ENCODE results near the gene NTNG2.

Gene NTNG2

DNA sequence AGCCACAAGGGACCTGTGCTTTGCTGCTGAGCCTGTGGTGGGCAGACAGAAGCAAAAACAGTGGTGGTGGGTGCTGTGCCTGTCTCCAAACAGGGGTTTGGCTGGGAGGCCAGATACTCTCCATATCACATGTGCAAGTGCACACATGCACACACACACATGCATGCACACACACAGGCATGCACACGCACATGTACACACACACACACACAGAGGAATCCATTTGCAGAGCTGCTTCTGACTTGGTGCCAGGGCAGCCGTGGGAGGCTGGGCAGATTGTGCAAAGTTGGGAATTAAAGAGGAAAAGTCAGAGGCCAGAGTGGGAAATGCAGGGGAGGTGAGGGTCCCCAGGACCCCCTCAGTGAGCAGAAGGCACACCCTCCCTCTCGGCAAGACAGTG, 71.3 kb downstream of the NTNG2 start:
- TF ChIP-seq POLR2AphosphoS5 (IDR thresholded peaks at IDR 0.05; ENCODE audit: low read depth, low read length) (no peak), TAF1 (IDR thresholded peaks at IDR 0.05; ENCODE audit: borderline replicate concordance, low read depth, low read length) (no peak), POLR2A (IDR thresholded peaks at IDR 0.05; ENCODE audit: low read depth, low read length) (no peak)
- no peak for DNase-seq (ENCODE audit: insufficient read length)
- FAIRE-seq, result no peak

DNA sequence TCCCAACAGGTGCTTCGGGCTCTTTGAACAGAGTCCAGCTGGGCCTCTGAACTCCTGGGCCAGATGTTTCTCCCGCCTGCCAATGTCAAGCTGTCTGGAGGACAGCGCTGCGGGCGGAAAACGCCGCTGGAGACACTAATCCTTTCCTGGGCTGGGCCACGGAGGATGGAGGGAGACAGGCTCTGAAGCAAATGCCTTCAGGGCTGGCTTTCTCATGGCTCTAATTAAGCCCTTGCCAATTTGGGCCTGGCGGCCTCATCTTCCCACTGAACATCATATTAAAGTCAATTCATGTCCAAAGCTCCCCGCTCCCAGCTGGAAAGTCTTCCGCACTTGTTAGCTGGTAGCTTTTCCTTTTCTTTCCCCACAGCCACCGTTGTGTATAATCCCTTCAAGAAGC, 72.7 kb downstream of the NTNG2 start:
- TF ChIP-seq POLR2AphosphoS5 (IDR thresholded peaks at IDR 0.05; ENCODE audit: low read depth, low read length), result no peak
- TF ChIP-seq TAF1 (IDR thresholded peaks at IDR 0.05; ENCODE audit: borderline replicate concordance, low read depth, low read length), result no peak
- TF ChIP-seq POLR2A (IDR thresholded peaks at IDR 0.05; ENCODE audit: low read depth, low read length), result no peak
- DNase-seq (ENCODE audit: insufficient read length) (no peak), FAIRE-seq (no peak)

DNA sequence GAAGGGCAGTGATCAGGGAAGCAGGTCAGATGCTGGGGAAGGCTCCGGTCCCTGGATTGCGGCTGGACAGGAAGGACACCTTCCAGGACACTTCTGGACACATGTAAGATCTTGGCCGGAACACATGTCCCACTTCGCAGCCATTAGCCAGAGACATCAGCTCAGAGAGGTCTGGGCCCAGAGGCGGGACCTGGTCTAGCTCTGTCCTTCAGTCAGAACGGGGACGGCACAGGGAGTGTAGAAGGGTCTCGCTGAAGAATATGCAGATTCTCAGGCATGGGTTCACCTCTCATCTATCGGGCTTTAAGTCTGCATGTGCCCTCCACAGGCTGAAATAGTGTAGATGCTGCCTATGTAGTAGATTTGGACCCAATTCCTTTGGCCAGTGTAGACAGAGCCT, 73.3 kb downstream of the NTNG2 start:
- no peak for DNase-seq (ENCODE audit: insufficient read length)
- no peak for TF ChIP-seq POLR2A (IDR thresholded peaks at IDR 0.05; ENCODE audit: low read depth, low read length)
- no peak for TF ChIP-seq POLR2AphosphoS5 (IDR thresholded peaks at IDR 0.05; ENCODE audit: low read depth, low read length)
- no peak for TF ChIP-seq TAF1 (IDR thresholded peaks at IDR 0.05; ENCODE audit: borderline replicate concordance, low read depth, low read length)
- no peak for FAIRE-seq

DNA sequence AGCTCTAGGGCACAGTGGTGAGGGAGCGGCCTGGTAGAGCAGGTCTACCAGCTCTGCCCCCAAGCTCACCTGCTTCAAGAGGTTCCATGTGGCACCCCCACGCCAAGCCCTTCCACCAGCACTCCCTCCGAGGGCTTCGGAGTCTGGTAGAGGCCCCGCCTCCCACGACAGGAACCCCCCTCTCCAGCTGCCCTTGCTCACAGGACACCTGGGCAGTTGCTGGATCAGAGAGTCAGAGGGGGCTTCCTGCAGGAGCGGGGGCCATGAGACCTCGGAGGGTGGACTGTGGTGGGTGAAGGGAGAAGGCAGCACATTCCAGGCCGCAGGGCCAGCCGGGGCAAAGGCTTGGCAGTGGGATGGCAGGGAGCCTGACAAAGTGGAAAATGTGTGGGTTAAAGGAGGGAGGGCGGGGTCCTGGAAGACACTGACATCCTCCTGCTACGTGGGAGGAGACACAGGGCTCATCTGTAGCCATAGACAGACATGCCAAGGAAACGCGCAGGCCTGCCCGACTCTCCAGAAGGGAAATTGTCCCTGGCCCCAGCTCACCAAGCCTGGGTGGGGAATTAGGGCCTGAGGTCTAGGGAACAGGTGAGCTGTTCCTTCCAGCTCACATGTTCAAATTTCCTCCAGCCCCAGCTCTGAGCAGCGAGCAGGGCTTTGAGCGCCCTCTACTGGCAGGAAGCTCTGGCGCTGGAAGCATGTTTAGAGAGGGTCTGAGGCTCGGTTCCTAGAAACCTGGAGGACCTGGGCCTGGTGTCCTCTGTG, 74.2 kb downstream of the NTNG2 start:
- FAIRE-seq (peak; percentile 84), DNase-seq (ENCODE audit: insufficient read length) (peak; percentile 84)
- no peak for TF ChIP-seq POLR2A (IDR thresholded peaks at IDR 0.05; ENCODE audit: low read depth, low read length)
- TF ChIP-seq TAF1 (IDR thresholded peaks at IDR 0.05; ENCODE audit: borderline replicate concordance, low read depth, low read length), result no peak
- TF ChIP-seq POLR2AphosphoS5 (IDR thresholded peaks at IDR 0.05; ENCODE audit: low read depth, low read length), result no peak

DNA sequence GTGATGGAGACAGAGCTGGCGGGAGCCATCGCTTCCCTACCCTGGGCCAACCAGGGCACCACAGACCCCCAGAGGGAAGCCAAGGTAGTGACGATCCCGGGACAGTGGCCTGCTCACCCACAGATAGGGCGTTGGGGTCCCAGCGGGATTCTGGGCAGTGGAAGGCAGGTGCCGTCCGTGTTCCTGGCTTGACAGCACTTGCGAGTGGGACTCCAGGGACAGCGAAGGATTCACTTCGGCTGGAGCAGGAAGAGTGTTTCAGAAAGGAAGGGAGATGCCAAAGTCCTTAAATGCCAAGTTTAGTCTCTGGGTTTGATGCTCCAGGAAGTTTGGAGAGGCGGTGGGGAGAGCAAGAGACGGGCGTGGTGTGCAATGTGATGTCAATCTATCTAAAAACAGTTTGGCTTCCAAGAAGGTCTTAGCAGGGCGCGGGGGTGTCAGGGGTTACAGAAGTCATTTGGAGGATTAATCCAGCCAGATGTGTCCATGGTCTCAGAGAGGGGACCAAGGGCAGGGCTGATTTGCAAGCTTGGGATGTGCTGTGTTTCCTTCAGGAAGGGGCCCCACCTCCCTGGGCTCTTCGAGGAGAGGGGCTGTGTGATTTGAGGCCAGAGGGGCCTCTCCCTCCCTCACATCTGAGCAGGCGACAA, 74.9 kb downstream of the NTNG2 start:
- TF ChIP-seq POLR2A (IDR thresholded peaks at IDR 0.05; ENCODE audit: low read depth, low read length) (no peak), POLR2AphosphoS5 (IDR thresholded peaks at IDR 0.05; ENCODE audit: low read depth, low read length) (no peak), TAF1 (IDR thresholded peaks at IDR 0.05; ENCODE audit: borderline replicate concordance, low read depth, low read length) (no peak)
- DNase-seq (ENCODE audit: insufficient read length) (no peak), FAIRE-seq (no peak)

DNA sequence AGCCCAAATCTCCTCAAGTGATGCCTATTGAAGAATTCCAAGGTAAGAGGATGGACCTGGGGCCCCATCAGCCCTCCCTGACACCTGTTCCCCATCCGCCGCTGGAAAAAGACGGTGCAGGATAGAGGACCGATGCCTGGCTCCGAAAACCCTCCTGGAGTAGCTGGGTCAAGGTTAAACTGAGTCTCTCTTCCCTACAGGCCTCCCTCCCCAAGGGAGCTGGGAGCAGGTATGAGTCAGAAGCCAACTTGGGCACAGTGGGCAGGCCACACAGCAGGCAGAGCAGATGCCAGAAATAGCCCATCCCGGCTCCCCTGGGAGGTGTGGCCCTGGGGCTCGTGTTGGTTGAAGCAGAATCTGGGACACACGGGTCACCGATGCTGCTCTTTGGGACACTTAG, 75.6 kb downstream of the NTNG2 start:
- TF ChIP-seq POLR2AphosphoS5 (IDR thresholded peaks at IDR 0.05; ENCODE audit: low read depth, low read length) (no peak), TAF1 (IDR thresholded peaks at IDR 0.05; ENCODE audit: borderline replicate concordance, low read depth, low read length) (no peak), POLR2A (IDR thresholded peaks at IDR 0.05; ENCODE audit: low read depth, low read length) (no peak)
- DNase-seq (ENCODE audit: insufficient read length), result no peak
- no peak for FAIRE-seq

DNA sequence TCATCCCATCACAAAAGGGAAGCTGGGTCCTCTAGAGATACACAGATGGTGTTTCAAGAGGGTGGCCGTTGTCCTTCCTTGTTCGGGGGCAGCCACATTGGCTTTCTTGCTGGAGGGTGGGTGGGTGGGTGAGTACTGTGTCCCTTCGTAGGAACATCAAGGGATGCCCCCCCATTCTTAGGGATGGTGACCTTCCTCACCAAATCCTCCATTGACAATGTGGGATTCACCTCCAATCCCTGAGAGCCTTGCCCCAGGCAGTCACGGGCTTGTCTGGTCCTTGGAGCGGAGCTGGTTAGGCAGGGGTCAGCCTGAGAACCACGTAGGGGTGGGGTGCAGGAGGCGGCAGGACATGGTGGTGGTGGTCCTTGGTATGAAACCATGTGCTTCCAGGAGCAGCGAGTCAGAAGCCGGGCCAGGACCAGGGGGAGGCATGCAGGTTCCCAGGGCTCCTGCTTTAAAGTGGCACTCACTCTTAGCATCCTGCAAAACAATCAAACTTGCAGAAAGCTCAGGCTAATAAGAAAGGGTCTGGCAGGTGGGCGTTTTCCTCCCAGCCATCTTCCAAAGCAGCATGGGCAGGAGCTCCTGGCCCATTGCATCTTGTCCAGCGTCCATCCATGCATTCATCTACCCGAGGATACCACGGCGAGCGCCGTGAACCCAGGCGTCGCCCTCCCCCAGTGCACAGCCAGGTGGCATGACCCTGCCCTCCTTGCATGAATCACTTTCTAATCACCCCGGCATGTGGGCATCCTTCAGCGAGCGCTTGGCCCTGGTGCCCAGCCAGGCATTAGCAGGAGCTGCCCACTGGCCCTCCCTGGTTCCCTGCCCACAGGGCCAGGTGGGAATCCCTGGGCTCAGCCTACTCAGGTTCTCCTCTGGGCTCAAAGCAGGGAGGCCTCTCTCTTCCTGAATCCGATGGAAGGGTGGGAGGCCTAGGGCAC, 76.4 kb downstream of the NTNG2 start:
- no peak for FAIRE-seq

DNA sequence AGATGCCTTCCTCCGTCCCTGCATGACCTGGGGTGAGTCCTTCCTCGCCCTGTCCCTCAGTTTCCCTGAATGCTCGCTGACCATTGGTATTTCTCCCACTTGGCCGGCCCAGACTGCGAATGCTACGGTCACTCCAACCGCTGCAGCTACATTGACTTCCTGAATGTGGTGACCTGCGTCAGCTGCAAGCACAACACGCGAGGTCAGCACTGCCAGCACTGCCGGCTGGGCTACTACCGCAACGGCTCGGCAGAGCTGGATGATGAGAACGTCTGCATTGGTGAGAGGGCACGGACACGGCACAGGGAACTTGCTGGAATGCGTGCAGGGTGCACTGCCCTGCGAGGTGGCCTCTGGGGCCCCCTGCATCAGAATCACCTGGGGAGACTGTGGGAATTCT, 77.1 kb downstream of the NTNG2 start:
- FAIRE-seq (no peak), DNase-seq (ENCODE audit: insufficient read length) (no peak)
- TF ChIP-seq TAF1 (IDR thresholded peaks at IDR 0.05; ENCODE audit: borderline replicate concordance, low read depth, low read length), result no peak
- no peak for TF ChIP-seq POLR2A (IDR thresholded peaks at IDR 0.05; ENCODE audit: low read depth, low read length)
- TF ChIP-seq POLR2AphosphoS5 (IDR thresholded peaks at IDR 0.05; ENCODE audit: low read depth, low read length), result no peak

More for the DNA sequence above, 76.4 kb downstream of the NTNG2 start:
- no peak for DNase-seq (ENCODE audit: insufficient read length)
- no peak for TF ChIP-seq TAF1 (IDR thresholded peaks at IDR 0.05; ENCODE audit: borderline replicate concordance, low read depth, low read length)
- no peak for TF ChIP-seq POLR2A (IDR thresholded peaks at IDR 0.05; ENCODE audit: low read depth, low read length)
- TF ChIP-seq POLR2AphosphoS5 (IDR thresholded peaks at IDR 0.05; ENCODE audit: low read depth, low read length), result no peak

DNA sequence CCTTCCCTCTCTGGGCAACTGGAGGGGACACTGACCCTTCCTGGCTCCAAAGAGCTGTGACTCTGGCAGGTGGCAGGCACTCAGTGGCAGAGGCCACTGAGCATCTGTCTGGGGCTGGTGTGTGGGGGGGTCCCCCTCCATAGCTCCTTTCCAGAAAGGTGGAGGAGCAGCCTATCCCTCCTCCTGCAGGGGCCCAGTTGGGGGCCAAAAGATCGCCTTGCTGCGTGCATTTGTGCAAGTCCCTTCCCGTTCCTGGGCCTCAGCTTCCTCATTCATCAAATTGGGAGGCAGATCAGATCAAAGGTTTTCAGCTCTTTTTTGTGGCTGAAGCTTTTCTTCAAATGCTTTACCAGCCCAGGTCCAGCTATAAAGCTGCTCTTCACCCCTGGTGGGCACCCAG, 77.7 kb downstream of the NTNG2 start:
- no peak for TF ChIP-seq POLR2A (IDR thresholded peaks at IDR 0.05; ENCODE audit: low read depth, low read length)
- no peak for TF ChIP-seq TAF1 (IDR thresholded peaks at IDR 0.05; ENCODE audit: borderline replicate concordance, low read depth, low read length)
- no peak for TF ChIP-seq POLR2AphosphoS5 (IDR thresholded peaks at IDR 0.05; ENCODE audit: low read depth, low read length)
- DNase-seq (ENCODE audit: insufficient read length) (no peak), FAIRE-seq (no peak)

DNA sequence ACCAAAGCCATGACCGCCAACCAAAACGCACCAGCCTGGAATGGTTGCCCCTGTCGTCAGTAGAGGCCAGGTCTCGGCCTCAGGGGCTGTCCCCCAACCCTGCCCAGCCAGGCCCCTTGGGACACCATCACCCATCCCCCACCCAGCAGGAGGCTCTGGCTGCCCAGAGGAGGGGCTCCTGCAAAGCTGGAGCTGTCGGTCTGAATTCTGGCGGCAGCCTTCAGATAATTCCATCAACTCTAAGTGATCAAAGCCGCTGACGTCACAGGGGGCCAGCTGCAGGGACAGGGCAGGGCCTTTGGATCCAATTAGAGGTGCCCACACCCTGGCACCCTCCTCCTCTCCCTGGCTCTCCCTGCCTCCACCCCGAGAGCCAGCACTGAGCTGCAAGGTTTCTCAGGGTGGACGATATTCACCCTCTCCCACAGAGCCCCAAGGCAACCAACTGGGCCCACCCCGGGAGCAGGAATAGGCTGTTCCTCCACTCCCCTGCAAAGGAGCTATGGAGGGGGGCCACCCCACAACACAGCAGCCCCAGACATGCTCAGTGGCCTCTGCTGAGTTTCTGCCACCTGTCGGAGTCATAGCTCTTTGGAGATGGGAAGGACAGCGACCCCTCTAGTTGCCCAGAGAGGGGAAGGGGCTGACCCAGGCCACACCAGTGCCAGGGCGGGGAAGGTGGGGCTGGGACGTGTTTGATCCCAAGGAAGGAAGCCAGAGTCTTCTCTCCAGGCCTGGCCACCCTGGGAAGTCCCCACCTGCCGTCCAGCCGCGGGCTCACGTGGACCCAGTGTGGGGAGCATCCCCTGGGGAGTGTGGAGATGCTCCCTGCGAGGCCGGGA, 78.4 kb downstream of the NTNG2 start:
- DNase-seq (ENCODE audit: insufficient read length) (no peak), FAIRE-seq (no peak)
- no peak for TF ChIP-seq POLR2AphosphoS5 (IDR thresholded peaks at IDR 0.05; ENCODE audit: low read depth, low read length)
- TF ChIP-seq POLR2A (IDR thresholded peaks at IDR 0.05; ENCODE audit: low read depth, low read length), result no peak
- no peak for TF ChIP-seq TAF1 (IDR thresholded peaks at IDR 0.05; ENCODE audit: borderline replicate concordance, low read depth, low read length)
